Measurements from ENCODE around the gene TTBK1.

GRCh38 chr6:43200541-43200940 lies 42.7 kb upstream of the TTBK1 start:
- no peak for TF ChIP-seq POLR2AphosphoS5 (IDR thresholded peaks at IDR 0.05; ENCODE audit: low read depth, low read length)
- TF ChIP-seq TAF1 (IDR thresholded peaks at IDR 0.05; ENCODE audit: low read depth, low read length), result no peak
- no peak for TF ChIP-seq POLR2A (IDR thresholded peaks at IDR 0.05; ENCODE audit: low read depth, low read length)
- no peak for TF ChIP-seq SPI1 (IDR thresholded peaks at IDR 0.05; ENCODE audit: low read depth, low read length)
